ENCODE results near the gene PRKCB.

PRKCB gene

GRCh38 chr16:23877107-23878070, 41.6 kb downstream of the PRKCB start:
- H3K4me3 ChIP-seq (ENCODE audit: low read length), result no peak overlapping the region
- H3K9me3 ChIP-seq (ENCODE audit: control insufficient read depth, insufficient read depth, low read length), result no peaks in the 10 kb centered on the region
- H3K27ac ChIP-seq (ENCODE audit: low read length), result no peak overlapping the region
- no peaks in the 10 kb centered on the region for H3K36me3 ChIP-seq (ENCODE audit: control insufficient read depth, insufficient read depth, low read length)
- WGBS (ENCODE audit: insufficient coverage, insufficient read length), result no CpG with 5 or more reads among the region's 9 CpGs
- H3K27me3 ChIP-seq (ENCODE audit: control insufficient read depth, insufficient read depth, low read length), result no peaks in the 10 kb centered on the region
- no peaks in the 10 kb centered on the region for H3K4me1 ChIP-seq (ENCODE audit: control insufficient read depth, insufficient read depth, low read length)
- no peak for DNase-seq (ENCODE audit: low read depth, low spot score)

GRCh38 chr16:23879735-23880373, 44.1 kb downstream of the PRKCB start:
- Histone ChIP-seq H3K4me1 (ENCODE audit: control insufficient read depth, insufficient read depth, low read length) (no peaks in the 10 kb centered on the region), H3K9me3 (ENCODE audit: control insufficient read depth, insufficient read depth, low read length) (no peaks in the 10 kb centered on the region), H3K36me3 (ENCODE audit: control insufficient read depth, insufficient read depth, low read length) (no peaks in the 10 kb centered on the region), H3K27ac (ENCODE audit: low read length) (no peak overlapping the region), H3K27me3 (ENCODE audit: control insufficient read depth, insufficient read depth, low read length) (no peaks in the 10 kb centered on the region), H3K4me3 (ENCODE audit: low read length) (no peak overlapping the region)
- DNase-seq (ENCODE audit: low read depth, low spot score), result no peak
- WGBS (ENCODE audit: insufficient coverage, insufficient read length), result no CpG with 5 or more reads among the region's 9 CpGs

GRCh38 chr16:23889189-23889588, 53.4 kb downstream of the PRKCB start:
- H3K27ac ChIP-seq (ENCODE audit: low read length), result no peak overlapping the region
- H3K36me3 ChIP-seq (ENCODE audit: control insufficient read depth, insufficient read depth, low read length), result no peaks in the 10 kb centered on the region
- no peaks in the 10 kb centered on the region for H3K27me3 ChIP-seq (ENCODE audit: control insufficient read depth, insufficient read depth, low read length)
- no peaks in the 10 kb centered on the region for H3K4me1 ChIP-seq (ENCODE audit: control insufficient read depth, insufficient read depth, low read length)
- no CpG with 5 or more reads among the region's 2 CpGs for WGBS (ENCODE audit: insufficient coverage, insufficient read length)
- no peak overlapping the region for H3K4me3 ChIP-seq (ENCODE audit: low read length)
- H3K9me3 ChIP-seq (ENCODE audit: control insufficient read depth, insufficient read depth, low read length), result no peaks in the 10 kb centered on the region
- DNase-seq (ENCODE audit: low read depth, low spot score), result no peak

- DNase-seq (ENCODE audit: low read depth, low spot score), result no peak
- Histone ChIP-seq H3K27ac (ENCODE audit: low read length) (no peak overlapping the region), H3K4me1 (ENCODE audit: control insufficient read depth, insufficient read depth, low read length) (no peaks in the 10 kb centered on the region), H3K27me3 (ENCODE audit: control insufficient read depth, insufficient read depth, low read length) (no peaks in the 10 kb centered on the region), H3K36me3 (ENCODE audit: control insufficient read depth, insufficient read depth, low read length) (no peaks in the 10 kb centered on the region), H3K9me3 (ENCODE audit: control insufficient read depth, insufficient read depth, low read length) (no peaks in the 10 kb centered on the region), H3K4me3 (ENCODE audit: low read length) (no peak overlapping the region)
- WGBS (ENCODE audit: insufficient coverage, insufficient read length), result no CpG with 5 or more reads among the region's 1 CpG
Measured at GRCh38 chr16:23893986-23894385, 58.2 kb downstream of the PRKCB start.

GRCh38 chr16:23895052-23895451, 59.3 kb downstream of the PRKCB start:
- no peaks in the 10 kb centered on the region for H3K27me3 ChIP-seq (ENCODE audit: control insufficient read depth, insufficient read depth, low read length)
- H3K36me3 ChIP-seq (ENCODE audit: control insufficient read depth, insufficient read depth, low read length), result no peaks in the 10 kb centered on the region
- no peak overlapping the region for H3K27ac ChIP-seq (ENCODE audit: low read length)
- H3K9me3 ChIP-seq (ENCODE audit: control insufficient read depth, insufficient read depth, low read length), result no peaks in the 10 kb centered on the region
- H3K4me1 ChIP-seq (ENCODE audit: control insufficient read depth, insufficient read depth, low read length), result no peaks in the 10 kb centered on the region
- no peak for DNase-seq (ENCODE audit: low read depth, low spot score)
- no peak overlapping the region for H3K4me3 ChIP-seq (ENCODE audit: low read length)

- DNase-seq (ENCODE audit: low read depth, low spot score), result no peak
- Histone ChIP-seq H3K27me3 (ENCODE audit: control insufficient read depth, insufficient read depth, low read length) (no peaks in the 10 kb centered on the region), H3K36me3 (ENCODE audit: control insufficient read depth, insufficient read depth, low read length) (no peaks in the 10 kb centered on the region), H3K4me1 (ENCODE audit: control insufficient read depth, insufficient read depth, low read length) (peaks cover 4% of the 10 kb centered on the region; the same call in 1 of the 2 replicates), H3K4me3 (ENCODE audit: low read length) (no peak overlapping the region), H3K27ac (ENCODE audit: low read length) (no peak overlapping the region), H3K9me3 (ENCODE audit: control insufficient read depth, insufficient read depth, low read length) (no peaks in the 10 kb centered on the region)
- no CpG with 5 or more reads among the region's 6 CpGs for WGBS (ENCODE audit: insufficient coverage, insufficient read length)
Measured at GRCh38 chr16:23896832-23897821, 61.3 kb downstream of the PRKCB start.

GRCh38 chr16:23898682-23899430, 63.1 kb downstream of the PRKCB start:
- H3K27me3 ChIP-seq (ENCODE audit: control insufficient read depth, insufficient read depth, low read length), result no peaks in the 10 kb centered on the region
- no peak overlapping the region for H3K27ac ChIP-seq (ENCODE audit: low read length)
- peaks cover 4% of the 10 kb centered on the region; the same call in 1 of the 2 replicates for H3K4me1 ChIP-seq (ENCODE audit: control insufficient read depth, insufficient read depth, low read length)
- no CpG with 5 or more reads among the region's 8 CpGs for WGBS (ENCODE audit: insufficient coverage, insufficient read length)
- no peak overlapping the region for H3K4me3 ChIP-seq (ENCODE audit: low read length)
- no peak for DNase-seq (ENCODE audit: low read depth, low spot score)
- no peaks in the 10 kb centered on the region for H3K36me3 ChIP-seq (ENCODE audit: control insufficient read depth, insufficient read depth, low read length)
- H3K9me3 ChIP-seq (ENCODE audit: control insufficient read depth, insufficient read depth, low read length), result no peaks in the 10 kb centered on the region

GRCh38 chr16:23899869-23900268, 64.1 kb downstream of the PRKCB start:
- Histone ChIP-seq H3K4me3 (ENCODE audit: low read length) (no peak overlapping the region), H3K27ac (ENCODE audit: low read length) (no peak overlapping the region), H3K9me3 (ENCODE audit: control insufficient read depth, insufficient read depth, low read length) (no peaks in the 10 kb centered on the region), H3K27me3 (ENCODE audit: control insufficient read depth, insufficient read depth, low read length) (no peaks in the 10 kb centered on the region), H3K36me3 (ENCODE audit: control insufficient read depth, insufficient read depth, low read length) (no peaks in the 10 kb centered on the region), H3K4me1 (ENCODE audit: control insufficient read depth, insufficient read depth, low read length) (peaks cover 4% of the 10 kb centered on the region; the same call in 1 of the 2 replicates)
- no CpG with 5 or more reads among the region's 2 CpGs for WGBS (ENCODE audit: insufficient coverage, insufficient read length)
- DNase-seq (ENCODE audit: low read depth, low spot score), result no peak

GRCh38 chr16:23900480-23901177, 64.8 kb downstream of the PRKCB start:
- H3K4me3 ChIP-seq (ENCODE audit: low read length), result no peak overlapping the region
- H3K27me3 ChIP-seq (ENCODE audit: control insufficient read depth, insufficient read depth, low read length), result no peaks in the 10 kb centered on the region
- H3K9me3 ChIP-seq (ENCODE audit: control insufficient read depth, insufficient read depth, low read length), result no peaks in the 10 kb centered on the region
- no CpG with 5 or more reads among the region's 7 CpGs for WGBS (ENCODE audit: insufficient coverage, insufficient read length)
- no peak overlapping the region for H3K27ac ChIP-seq (ENCODE audit: low read length)
- H3K36me3 ChIP-seq (ENCODE audit: control insufficient read depth, insufficient read depth, low read length), result no peaks in the 10 kb centered on the region
- peaks cover 4% of the 10 kb centered on the region; the same call in 1 of the 2 replicates for H3K4me1 ChIP-seq (ENCODE audit: control insufficient read depth, insufficient read depth, low read length)
- no peak for DNase-seq (ENCODE audit: low read depth, low spot score)

All from iPS DF 6.9 (cell line).